Measurements from ENCODE around the gene VEGFA.

VEGFA gene

GRCh38 chr6:43820486-43820885 is 50.5 kb downstream of the VEGFA start:
- DNase-seq (ENCODE audit: low read depth in 2 of 2): no peak

DNA sequence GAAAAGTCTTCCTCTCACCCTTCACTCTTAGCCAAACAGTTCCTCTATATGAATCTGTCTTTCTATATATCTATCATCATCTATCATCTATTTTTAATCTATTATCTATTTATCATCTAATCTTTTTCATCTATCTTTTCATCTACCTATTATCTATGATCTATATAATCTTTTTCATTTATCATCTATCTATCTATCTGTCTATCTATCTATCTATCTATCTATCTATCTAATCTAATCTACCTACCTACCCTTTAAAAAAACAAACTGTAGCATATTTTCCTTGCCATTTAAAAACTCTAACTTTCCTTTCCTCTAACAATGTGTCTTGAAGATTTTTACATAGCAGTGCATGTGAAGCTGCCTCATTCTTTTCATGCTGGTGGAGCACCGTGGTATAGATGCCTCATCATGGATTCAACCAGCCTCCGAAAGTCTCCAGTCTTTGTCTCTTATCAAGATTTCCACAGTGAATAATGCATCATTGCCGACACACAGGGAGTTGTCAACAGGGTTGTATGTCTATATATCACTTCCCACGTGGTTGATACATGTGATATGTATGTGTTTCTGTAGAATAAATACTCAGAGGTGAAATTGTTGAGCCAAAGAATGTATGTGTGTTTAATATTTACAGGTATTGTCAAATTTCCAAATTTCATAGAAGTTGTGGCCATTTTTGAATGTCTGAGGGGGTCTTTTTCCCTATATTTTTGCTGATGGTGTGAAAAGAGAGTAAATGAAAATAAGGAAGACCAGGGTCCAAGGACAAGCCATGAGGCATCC is 51.3 kb downstream of the VEGFA start:
- no peak for DNase-seq (ENCODE audit: low read depth in 2 of 2)

DNA sequence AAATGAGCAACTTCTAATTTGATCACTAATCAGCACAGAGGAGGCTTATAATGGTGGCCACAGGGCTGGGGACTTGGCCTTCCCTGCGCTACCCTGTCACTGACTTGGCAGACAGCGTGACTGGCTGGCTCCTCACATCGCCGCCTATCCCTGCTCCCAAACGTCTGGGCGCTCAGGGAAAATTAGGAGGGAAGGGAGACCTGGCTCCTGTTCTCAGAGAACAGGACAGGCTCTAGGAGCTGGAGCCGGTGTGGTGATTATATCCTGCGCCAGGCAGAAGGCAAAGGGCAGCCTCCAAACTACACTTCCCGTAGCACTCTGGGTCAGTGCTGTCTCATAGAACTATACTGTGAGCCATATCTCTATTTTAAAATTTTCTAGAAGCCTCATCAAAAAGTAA is 53.4 kb downstream of the VEGFA start:
- DNase-seq (ENCODE audit: low read depth in 2 of 2): no peak

DNA sequence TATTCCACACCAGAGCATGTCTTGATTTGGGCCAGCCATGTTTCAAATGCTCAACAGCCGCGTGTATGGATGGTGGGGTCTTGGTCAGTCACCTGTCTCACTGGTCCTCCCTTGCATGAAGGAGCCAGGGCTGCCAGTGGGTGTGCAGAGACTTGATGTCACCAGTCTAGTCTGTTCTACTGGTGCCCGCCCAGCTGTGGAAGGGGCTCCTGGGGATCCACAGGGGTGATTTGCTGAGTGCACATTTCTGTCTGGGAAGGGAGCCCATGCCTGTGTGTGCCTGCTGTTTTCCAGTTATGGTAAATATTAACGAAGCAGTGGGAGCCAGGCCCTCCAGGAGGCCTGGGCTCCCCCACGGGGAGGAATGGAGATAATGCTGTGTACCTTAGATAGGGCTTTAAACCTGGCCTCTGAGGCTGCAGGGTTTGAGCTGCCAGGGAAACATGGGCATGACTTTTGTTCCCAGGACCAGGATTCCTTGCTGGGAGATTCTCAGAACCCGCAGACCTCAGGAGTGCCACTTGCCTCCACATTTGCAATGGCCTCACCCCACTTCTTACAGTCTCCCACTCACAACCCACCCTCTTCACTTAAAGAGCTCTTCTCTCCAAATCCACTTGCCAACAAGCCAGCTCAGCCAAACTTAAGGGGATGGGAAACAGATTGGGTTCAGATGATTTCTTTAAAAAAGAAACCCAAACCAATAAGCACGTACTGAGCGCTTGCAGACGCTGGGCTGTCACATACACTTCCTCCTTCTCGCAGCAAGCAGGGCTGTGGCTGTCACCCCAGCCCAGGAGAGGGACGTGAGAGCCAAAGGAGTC is 54.1 kb downstream of the VEGFA start:
- no peak for DNase-seq (ENCODE audit: low read depth in 2 of 2)

DNA sequence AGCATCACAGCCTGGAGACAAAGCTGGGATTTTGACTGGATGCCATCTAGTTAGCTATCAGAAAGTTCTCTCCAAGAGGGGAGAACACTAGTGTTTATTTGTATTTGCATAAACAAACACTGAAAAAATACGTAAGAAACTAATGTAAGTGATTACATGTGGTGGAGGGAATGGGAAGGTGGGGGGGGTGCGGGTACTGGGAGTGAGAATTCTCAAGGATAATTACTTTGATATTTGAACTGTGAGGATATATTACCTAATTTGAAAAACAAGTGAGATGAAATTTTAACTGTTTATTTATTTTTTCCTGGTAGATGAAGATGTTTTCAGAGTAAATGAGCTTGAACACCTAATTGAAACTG is 54.7 kb downstream of the VEGFA start:
- no peak for DNase-seq (ENCODE audit: low read depth in 2 of 2)

GRCh38 chr6:43825187-43826115 is 55.4 kb downstream of the VEGFA start:
- DNase-seq (ENCODE audit: low read depth in 2 of 2): no peak

GRCh38 chr6:43826730-43827129 is 56.7 kb downstream of the VEGFA start:
- no peak for DNase-seq (ENCODE audit: low read depth in 2 of 2)

DNA sequence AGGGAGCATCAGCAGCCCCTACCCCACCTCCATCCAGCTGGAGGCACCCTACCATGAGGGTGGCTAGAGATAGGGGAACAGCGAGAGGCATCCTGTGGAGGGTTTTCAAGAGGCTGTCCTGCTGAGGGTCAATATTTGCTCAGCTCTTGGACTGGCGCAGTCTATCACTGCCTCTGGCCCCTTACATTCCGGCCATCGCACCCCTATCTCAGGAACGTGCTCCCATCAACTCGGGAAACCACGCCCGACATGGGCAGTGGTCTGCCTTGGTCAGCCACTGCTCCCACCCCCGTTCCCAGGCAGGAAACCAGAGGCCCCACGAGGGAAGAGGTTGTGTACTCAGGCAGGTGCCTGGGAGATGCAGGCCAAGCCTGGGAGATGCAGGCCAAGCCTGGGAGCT is 57.9 kb downstream of the VEGFA start:
- no peak for DNase-seq (ENCODE audit: low read depth in 2 of 2)

DNA sequence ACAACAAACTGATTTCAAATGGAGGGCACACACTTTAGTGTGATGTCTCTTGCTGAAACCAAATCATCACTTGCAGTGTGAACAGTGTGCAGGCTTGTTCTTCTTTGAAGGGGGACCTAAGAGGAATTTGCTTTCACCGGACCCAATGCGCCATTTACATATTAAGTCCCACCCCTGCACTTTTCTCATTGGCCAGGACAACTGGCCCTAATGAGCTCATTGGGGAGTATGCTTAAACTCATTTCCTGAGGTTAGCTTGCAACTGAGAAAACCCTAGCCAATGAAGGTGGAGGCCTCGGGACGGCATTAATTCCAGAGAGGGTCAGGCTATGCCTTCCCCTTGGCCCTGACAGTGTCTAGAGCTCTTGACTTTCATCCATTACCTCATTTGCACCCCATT is 58.7 kb downstream of the VEGFA start:
- no peak for DNase-seq (ENCODE audit: low read depth in 2 of 2)

GRCh38 chr6:43829470-43829869 is 59.5 kb downstream of the VEGFA start:
- DNase-seq (ENCODE audit: low read depth in 2 of 2): no peak

DNA sequence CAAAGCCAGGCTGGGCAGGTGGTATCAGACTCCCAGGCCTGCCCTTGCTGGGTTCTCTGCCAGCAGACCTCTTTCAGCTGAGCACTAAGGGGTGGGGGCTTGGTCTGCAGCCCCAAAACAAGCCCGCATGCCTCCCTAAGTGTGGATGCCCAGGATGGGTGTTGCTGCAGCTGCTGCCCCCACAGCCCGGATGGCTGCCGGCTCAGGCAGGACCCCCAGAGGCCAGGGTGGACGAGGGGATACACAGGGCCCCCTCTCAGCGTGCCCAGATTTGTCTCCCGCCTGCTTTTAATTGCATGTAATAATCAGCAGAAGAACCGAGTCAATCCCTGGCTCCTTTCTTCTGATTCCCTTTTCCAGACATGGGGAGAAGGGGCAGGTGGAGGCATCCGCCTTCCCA is 60.8 kb downstream of the VEGFA start:
- no peak for DNase-seq (ENCODE audit: low read depth in 2 of 2)

- DNase-seq (ENCODE audit: low read depth in 2 of 2): no peak
These were observed 61.2 kb downstream of the VEGFA start for GRCh38 chr6:43831191-43831590.

- no peak for DNase-seq (ENCODE audit: low read depth in 2 of 2)
These were observed 63.4 kb downstream of the VEGFA start for GRCh38 chr6:43833223-43833995.

GRCh38 chr6:43833996-43834390 is 64.0 kb downstream of the VEGFA start:
- DNase-seq (ENCODE audit: low read depth in 2 of 2): no peak

DNA sequence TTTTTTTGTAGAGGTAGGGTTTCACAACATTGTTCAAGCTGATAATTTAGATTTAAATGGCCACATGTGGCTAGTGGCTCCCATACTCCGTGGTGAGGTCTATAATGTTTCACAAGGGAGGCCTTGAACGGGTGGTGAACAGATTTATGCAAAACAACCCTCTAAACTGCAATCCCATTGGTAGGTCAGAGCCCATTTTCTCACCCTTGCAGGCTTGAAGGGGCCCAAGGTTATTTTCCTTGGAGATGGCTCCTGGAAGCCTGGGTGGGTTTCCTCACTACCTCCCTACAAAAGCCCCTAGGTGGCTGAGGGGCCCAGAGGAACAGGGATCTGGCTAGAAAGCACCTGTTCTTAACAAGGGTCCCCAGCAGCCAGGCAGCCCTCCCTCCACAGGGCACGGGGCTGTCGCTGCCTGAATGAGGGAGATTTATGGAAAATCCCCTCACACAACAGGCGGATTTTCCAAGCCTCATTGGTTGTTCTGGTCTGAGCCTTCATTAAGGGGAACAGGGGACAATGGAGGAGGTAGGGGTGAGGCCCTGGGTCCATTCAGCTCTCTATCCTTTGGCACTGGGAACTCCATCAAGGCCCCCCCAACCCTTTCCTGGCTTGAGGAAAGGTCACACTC is 64.6 kb downstream of the VEGFA start:
- DNase-seq (ENCODE audit: low read depth in 2 of 2): no peak

GRCh38 chr6:43835872-43836419 is 65.9 kb downstream of the VEGFA start:
- no peak for DNase-seq (ENCODE audit: low read depth in 2 of 2)
